ENCODE data around the gene INTS15. TPM values are rescaled to one million over a fixed set of nuclear protein-coding genes. Genes with fewer than 3 reads are reported as not detected.

The INTS15 gene
- total and polyA plus RNA-seq, 2 experiments from 2014 or later, result 7.0 to 27.0 TPM

GRCh38 chr7:6619961-6620360 lies 30.1 kb downstream of the INTS15 start:
- H3K27ac ChIP-seq (ENCODE audit: low read depth), result no peak overlapping the region
- no peaks in the 10 kb centered on the region for H3K4me1 ChIP-seq (ENCODE audit: insufficient read depth)
- H3K36me3 Mint-ChIP-seq (ENCODE audit: low read depth), result peaks cover 31% of the 10 kb centered on the region
- no peak for ATAC-seq
- no peaks in the 10 kb centered on the region for H4K20me1 ChIP-seq (replicated peaks; ENCODE audit: insufficient read depth)
- TF ChIP-seq REST (IDR thresholded peaks at IDR 0.05; ENCODE audit: unreplicated experiment) (no peak), EZH2 (IDR thresholded peaks at IDR 0.05; ENCODE audit: low read depth, unreplicated experiment) (no peak), EZH2phosphoT487 (IDR thresholded peaks at IDR 0.05; ENCODE audit: unreplicated experiment) (no peak), CTCF (conservative IDR thresholded peaks at IDR 0.05; ENCODE audit: low read depth in 2 of 2) (no peak), NANOG (IDR thresholded peaks at IDR 0.05; ENCODE audit: borderline replicate concordance) (no peak)
- H3K4me3 ChIP-seq, result no peak overlapping the region
- H3K9me3 Mint-ChIP-seq, result peaks cover 5% of the 10 kb centered on the region; the same call in 2 of the 3 replicates
- H2AFZ ChIP-seq, result no peak overlapping the region
- H3K36me3 ChIP-seq (ENCODE audit: insufficient read depth), result no peaks in the 10 kb centered on the region
- peaks cover 8% of the 10 kb centered on the region for H3K27me3 Mint-ChIP-seq (ENCODE audit: insufficient read depth, low read depth, poor library complexity)
- no peaks in the 10 kb centered on the region for H3K9me2 ChIP-seq (ENCODE audit: insufficient read depth)
- H3K4me3 Mint-ChIP-seq, result no peak overlapping the region
- H3K4me1 Mint-ChIP-seq, result peaks cover 3% of the 10 kb centered on the region; the same call in 1 of the 3 replicates
- no peaks in the 10 kb centered on the region for H3K27me3 ChIP-seq (ENCODE audit: insufficient read depth)
- no peak overlapping the region for H3K27ac Mint-ChIP-seq
- no peaks in the 10 kb centered on the region for H3F3A ChIP-seq (replicated peaks; ENCODE audit: low read depth)
- H3K4me2 ChIP-seq, result no peak overlapping the region
- DNase-seq (ENCODE audit: low spot score), result no peak
- no peaks in the 10 kb centered on the region for H3K79me2 ChIP-seq (replicated peaks; ENCODE audit: insufficient read depth)

GRCh38 chr7:6621195-6622133 lies 31.6 kb downstream of the INTS15 start:
- Histone ChIP-seq H3K36me3 (ENCODE audit: insufficient read depth) (no peaks in the 10 kb centered on the region), H3K4me2 (no peak overlapping the region), H3K27ac (ENCODE audit: low read depth) (no peak overlapping the region), H3K4me3 (no peak overlapping the region), H3F3A (replicated peaks; ENCODE audit: low read depth) (no peaks in the 10 kb centered on the region), H3K4me1 (ENCODE audit: insufficient read depth) (no peaks in the 10 kb centered on the region), H3K79me2 (replicated peaks; ENCODE audit: insufficient read depth) (no peaks in the 10 kb centered on the region), H3K9me2 (ENCODE audit: insufficient read depth) (no peaks in the 10 kb centered on the region), H3K27me3 (ENCODE audit: insufficient read depth) (no peaks in the 10 kb centered on the region), H2AFZ (no peak overlapping the region), H4K20me1 (replicated peaks; ENCODE audit: insufficient read depth) (no peaks in the 10 kb centered on the region)
- peaks cover 31% of the 10 kb centered on the region for H3K36me3 Mint-ChIP-seq (ENCODE audit: low read depth)
- H3K27ac Mint-ChIP-seq, result no peak overlapping the region
- DNase-seq (ENCODE audit: low spot score) (no peak), ATAC-seq (no peak)
- peaks cover 3% of the 10 kb centered on the region; the same call in 1 of the 3 replicates for H3K4me1 Mint-ChIP-seq
- peaks cover 8% of the 10 kb centered on the region for H3K27me3 Mint-ChIP-seq (ENCODE audit: insufficient read depth, low read depth, poor library complexity)
- H3K9me3 Mint-ChIP-seq, result peaks cover 5% of the 10 kb centered on the region; the same call in 1 of the 3 replicates
- no peak overlapping the region for H3K4me3 Mint-ChIP-seq
- TF ChIP-seq CREB1 (CRISPR knock-in tag; IDR thresholded peaks at IDR 0.05; ENCODE audit: low read depth), result no peak
- TF ChIP-seq EZH2phosphoT487 (IDR thresholded peaks at IDR 0.05; ENCODE audit: unreplicated experiment), result no peak
- TF ChIP-seq ZNF462 (CRISPR knock-in tag; IDR thresholded peaks at IDR 0.05), result no peak
- TF ChIP-seq POLR2AphosphoS5 (IDR thresholded peaks at IDR 0.05; ENCODE audit: low read depth), result no peak

All from GM23338 (cell line).